Activated naive CD8-positive, alpha-beta T cell treated with anti-CD3 and anti-CD28 coated beads, Interleukin-2, amount 50 U/mL, for 16 hours (primary cell): ENCODE results near the gene ADAD2.

Source experiments
- DNase-seq: peaks from one replicate; pipeline ENCODE4 v3.0.0-alpha.2; 2020; ENCODE audit warnings: low read depth, low spot score

ADAD2 gene

GRCh38 chr16:84176192-84177053, 14.5 kb upstream of the ADAD2 start:
- DNase-seq: no peak

- no peak for DNase-seq
These were observed 13.2 kb upstream of the ADAD2 start for GRCh38 chr16:84177741-84178073.

DNA sequence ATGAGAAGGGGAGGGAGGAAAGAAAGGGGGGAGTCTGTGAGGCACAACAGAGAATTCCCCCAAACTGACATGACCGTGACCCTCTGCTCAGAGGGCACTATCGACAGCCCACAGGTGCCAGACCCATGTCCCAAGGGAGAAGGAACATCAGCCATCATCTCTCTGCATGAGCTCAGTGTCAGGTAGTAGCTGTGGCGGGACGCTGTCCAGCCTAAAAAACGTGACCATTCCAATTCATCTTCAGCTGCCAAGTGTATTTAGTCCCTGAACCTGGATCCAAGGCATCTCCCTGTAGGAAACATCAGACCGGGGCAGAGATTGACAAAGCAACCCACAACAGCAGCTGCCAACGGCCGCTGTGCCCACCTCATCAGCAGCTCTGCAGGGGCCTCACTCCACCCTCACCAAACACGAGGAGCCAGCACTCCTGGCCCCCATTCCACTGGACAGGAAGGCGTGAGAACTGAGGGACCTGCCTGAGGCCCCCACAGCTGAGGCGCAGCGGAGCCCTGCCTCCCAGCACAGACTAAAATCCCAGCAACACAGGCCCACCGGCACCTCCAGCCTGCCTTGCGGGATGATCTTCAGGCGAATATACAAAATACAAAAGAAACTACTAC, 12.7 kb upstream of the ADAD2 start:
- DNase-seq: no peak

DNA sequence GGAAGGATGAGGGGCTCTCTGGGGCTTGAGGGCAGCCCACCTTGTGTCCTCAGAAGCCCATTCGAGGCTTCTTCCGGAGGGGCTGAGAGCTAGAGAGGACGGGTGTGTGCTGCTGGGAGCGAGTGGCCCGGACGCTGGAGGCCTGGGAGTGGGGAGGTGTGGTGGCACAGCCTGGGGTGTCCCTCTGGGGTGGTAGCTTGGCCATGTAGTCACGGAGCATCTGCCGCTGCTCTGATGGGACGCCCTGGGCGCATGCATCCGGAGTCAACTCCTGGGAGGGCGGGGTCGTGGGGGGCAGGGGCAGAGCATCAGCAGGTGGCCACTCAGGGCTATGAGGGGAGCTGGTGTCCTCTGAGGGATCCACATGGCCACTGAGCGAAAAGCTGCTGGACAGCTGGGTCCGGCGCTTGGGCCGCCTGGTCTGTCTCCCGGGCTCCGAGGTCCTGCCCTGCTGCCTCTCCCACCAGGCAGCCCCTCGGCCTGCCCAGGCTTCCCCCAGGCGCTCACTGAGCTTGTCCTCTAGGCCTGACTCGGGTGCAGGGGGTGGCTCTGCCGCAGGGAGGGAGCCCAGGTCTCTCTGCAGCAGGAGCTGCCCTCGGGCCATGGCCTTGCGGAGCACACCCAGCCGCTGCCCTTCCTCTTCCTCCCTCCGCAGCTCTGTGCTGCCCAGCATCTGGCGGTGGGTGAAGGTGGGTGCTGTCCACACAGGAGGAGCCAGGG, 11.9 kb upstream of the ADAD2 start:
- DNase-seq: no peak

DNA sequence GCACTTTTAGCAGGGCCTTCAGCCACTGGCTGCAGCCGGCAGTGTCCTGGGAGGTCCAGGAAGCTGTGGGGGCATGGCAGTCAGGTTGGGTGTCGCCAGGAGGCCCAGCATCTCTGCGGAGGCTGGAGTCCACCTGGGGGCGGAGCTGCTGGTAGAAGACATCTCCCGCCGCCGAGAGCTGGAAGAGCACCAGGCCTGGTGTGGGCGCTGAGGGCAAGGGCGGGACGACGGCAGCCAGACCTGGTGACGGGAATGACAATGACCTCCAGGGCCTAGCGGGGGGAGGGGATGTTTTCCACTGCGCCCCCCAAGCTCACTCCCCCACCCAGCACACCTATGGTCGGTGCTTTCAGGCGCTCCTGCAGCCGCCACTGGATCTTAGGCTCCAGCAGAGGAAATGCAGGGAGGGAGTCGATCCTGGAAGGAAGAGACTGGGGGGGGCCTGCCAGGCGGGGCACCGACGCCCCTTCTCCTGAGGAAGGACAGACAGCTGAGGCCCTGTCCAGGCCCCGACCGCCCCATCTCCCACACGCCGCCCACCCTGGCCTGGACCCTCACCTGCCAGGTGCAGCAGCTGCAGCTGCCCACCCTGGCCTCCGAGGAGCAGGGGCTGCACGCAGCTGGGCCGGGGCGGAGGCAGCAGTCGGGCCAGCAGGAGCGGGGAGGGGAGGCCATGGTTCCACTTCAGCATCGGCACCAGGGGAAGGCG, 11.2 kb upstream of the ADAD2 start:
- DNase-seq: no peak

DNA sequence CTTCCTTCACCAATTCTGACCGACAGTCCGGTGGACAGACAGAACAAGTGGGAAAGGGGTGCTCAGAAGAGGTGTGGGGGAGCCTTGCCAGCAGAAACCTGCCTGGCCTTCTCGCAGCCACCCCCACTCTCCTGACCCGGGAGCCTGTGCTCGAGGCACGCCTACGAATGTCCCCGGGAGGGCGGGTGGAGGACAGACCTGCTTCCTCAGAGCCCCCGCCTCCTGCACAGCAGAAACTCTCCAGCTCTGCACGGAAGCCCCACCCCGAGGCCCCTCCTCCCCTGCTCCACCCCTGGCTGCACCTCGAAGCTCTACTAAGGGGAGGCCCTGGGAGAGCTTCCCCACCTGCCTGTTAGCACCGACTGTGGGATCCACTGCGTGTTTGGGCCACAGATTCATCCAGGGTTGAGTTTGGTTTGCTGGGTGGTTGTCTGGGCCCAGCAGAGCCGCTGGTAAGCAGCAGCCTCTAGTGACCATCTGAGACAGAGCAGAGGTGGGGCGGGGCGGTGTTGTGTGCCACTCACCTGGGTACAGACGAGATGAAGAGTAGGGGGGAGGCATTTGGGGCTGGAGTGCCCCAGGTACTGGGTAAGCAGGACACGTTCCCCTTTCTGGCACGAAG, 10.3 kb upstream of the ADAD2 start:
- DNase-seq: no peak

- DNase-seq: no peak
These were observed 9.6 kb upstream of the ADAD2 start for GRCh38 chr16:84181144-84181915.

- DNase-seq: no peak
These were observed 8.9 kb upstream of the ADAD2 start for GRCh38 chr16:84182104-84182503.

DNA sequence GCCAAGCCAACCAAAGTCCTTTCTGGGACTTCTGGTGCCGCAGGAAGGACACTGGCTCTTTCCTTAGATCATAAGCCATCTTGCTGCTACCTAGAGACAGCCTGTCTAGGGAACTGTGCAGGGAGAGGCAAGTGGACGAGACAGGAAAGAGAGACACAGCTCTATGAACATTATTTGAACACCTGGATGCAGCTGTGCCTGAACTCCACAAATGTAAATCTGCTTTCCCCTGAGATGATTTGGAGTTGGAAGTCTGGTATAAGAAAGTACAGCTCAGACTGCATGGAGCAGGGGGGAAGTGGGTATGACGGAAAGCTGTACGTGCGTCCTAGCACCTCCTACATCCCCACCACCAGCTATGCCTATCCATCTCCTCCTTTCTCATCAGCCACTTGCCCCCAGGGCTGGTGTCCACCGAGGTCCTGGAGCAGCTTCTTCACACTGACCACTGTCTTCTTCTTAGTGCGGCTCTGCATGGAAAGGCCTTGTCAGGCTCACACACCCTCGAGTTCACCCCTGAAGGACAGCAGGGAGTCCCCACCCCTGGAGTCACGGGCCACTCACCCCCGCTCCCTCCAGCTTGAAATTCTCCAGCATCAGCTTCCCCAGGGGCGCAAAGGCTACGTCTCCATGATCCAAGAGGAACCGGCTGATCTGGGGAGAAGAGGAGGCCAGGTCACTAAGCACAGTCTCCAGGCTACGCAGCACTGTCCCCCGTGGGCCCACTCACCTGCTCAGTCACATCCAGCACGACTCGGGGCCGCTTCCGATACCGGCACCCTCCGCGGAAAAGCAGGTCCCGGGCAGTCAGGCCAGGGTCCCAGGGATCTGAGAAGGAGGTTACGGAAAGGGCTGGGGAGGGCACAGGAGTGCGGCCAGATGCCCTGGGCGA, 8.0 kb upstream of the ADAD2 start:
- no peak for DNase-seq

GRCh38 chr16:84183572-84183875, 7.4 kb upstream of the ADAD2 start:
- no peak for DNase-seq

DNA sequence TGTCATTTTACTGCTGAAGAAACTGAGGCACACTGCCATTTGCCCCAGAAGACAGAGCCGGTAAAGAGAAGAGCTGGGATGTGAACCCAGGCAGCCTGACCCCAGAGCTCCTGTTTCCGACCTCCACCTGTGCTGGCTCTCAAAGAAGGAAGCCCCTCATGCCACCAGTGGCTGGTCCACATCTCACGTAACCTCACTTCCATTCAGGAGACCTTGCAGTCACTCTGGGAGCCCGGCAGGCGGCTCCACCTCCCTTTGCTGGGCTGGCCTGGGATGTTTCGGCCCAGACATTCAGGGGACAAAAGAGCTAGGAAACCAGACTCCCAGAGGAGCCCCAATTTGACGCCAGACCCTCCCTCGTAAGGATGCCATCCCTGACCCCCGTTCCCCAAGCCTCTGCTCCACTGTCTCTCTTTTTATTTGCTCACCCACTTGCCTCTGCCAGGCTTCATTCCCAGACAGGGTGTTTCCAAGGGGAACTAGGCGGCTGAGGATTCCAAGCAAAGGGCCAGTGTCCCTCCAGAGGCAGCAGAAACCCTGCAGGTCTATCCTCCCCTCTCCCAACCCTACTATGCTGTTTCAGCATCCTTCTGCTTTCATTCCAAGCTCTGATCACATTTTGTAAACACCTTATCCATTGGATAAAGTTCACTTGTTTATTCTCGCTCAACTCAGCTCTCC, 6.9 kb upstream of the ADAD2 start:
- no peak for DNase-seq

DNA sequence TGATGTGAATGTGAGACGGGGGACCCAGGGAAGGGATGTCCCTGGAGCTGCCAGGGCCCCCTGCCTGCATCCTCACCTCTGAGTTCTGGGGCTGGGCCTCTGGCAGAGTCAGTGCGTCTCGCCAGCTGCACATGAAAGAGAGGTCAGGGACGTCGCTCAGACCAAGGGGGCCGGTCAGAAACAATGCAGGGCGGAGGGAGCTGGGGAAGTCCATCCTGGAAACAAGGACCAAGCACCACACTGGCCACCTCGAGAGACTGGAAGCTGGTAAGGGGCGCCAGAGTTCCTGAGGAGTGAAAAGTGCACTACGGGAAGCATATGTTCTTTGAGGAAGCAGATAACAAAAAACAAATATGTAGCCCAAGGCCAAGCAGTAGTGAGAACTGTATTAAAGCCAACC, 6.2 kb upstream of the ADAD2 start:
- no peak for DNase-seq

- DNase-seq: peak; percentile 79
These were observed 4.1 kb upstream of the ADAD2 start, which contains the start of gene TAF1C for GRCh38 chr16:84186685-84187437. Gene TAF1C, minus strand, starts transcription at chr16:84187057. Its CDS starts 2,069 bp downstream, at chr16:84184988.

GRCh38 chr16:84191466-84191865, 509 bp downstream of the ADAD2 start:
- DNase-seq: no peak

DNA sequence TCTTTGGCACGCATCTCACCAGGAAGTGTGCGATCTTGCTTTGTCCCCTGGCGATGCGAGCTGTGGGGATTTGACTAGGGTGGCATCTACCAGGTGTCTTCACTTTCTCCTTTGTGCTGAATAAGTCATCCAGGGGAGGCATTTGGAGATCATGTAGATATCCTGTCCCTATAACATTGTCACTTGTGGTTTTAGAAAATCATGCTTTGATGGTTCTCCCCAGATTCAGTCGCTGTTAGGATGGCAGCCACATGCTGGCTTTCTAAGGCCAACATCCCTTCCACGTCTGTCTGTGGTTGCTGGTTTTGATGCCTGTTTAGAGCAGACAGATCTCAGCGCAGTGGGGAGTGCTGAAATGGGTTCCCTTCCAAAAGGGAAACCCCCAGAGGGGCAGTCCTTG, 2.5 kb downstream of the ADAD2 start:
- DNase-seq: no peak

DNA sequence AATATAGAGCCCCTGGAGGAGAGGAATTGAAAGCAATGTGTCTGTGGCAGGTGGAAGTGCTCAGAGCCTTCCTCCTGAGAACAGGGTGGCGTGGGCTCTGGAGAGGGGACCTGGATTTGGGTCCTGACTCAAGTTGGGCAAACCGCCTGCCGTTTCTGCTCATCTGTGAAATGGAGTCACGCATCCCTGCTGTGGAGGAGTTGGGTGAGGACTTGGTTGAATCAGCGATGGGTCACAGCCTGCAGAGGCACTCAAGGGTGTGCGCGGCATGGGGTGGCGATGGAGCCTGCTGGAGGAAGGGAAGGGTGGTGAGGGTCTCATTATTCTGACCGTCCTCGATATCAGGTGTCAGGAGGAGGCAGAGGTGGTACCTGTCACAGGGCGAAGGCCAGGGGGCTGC, 3.1 kb downstream of the ADAD2 start:
- no peak for DNase-seq

DNA sequence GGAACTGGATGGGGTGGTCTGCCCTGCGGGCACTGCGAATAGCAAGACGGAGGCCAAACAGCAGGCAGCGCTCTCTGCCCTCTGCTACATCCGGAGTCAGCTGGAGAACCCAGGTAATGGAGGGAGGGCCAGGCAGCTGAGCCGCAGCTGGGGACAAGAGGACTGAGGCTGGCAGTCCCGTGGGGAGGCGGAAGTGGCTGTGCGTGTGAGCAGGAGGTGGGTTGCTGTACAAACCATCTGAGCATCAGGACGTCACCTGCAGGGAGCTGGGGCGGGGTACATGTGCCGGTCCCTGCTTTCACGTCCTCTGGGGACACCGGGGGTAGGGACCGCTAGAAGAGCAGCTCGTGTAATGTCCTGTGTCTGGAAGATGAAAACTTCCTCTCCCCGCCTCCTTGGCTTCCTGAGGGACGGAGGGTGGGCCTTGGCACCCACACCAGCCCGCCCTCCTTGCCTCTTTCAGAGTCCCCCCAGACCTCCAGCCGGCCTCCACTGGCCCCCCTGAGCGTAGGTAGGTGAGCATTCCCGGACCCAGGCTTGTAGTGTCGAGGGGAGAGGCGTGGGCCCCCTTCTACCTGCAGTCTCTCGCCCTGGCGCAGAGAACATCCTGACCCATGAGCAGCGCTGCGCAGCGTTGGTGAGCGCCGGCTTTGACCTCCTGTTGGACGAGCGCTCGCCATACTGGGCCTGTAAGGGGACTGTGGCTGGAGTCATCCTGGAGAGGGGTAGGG, 3.7 kb downstream of the ADAD2 start:
- DNase-seq: no peak
